HS-5 (cell line): Measurements from ENCODE around the gene OSBPL10.

Source experiments
- DNase-seq: peaks from one replicate; pipeline ENCODE4 v3.0.0-alpha.2; 2012; ENCODE audit warnings: low read depth

OSBPL10 gene

GRCh38 chr3:31922962-31923361 is 58.1 kb downstream of the OSBPL10 start:
- DNase-seq = no peak

- DNase-seq = no peak
Observed at GRCh38 chr3:31921837-31922236, 59.2 kb downstream of the OSBPL10 start.

GRCh38 chr3:31920310-31920709 is 60.8 kb downstream of the OSBPL10 start:
- DNase-seq = no peak

GRCh38 chr3:31919528-31919927 is 61.5 kb downstream of the OSBPL10 start:
- no peak for DNase-seq

GRCh38 chr3:31918179-31919150 is 62.6 kb downstream of the OSBPL10 start:
- no peak for DNase-seq

GRCh38 chr3:31917303-31918005 is 63.6 kb downstream of the OSBPL10 start:
- DNase-seq = no peak

GRCh38 chr3:31911643-31912042 is 69.4 kb downstream of the OSBPL10 start:
- no peak for DNase-seq

- no peak for DNase-seq
Observed at GRCh38 chr3:31911124-31911523, 69.9 kb downstream of the OSBPL10 start.

- no peak for DNase-seq
Observed at GRCh38 chr3:31909455-31909854, 71.6 kb downstream of the OSBPL10 start.

- no peak for DNase-seq
Observed at GRCh38 chr3:31908391-31909097, 72.5 kb downstream of the OSBPL10 start.

GRCh38 chr3:31906182-31906581 is 74.9 kb downstream of the OSBPL10 start:
- no peak for DNase-seq

GRCh38 chr3:31903686-31904431 is 77.2 kb downstream of the OSBPL10 start:
- DNase-seq = no peak

GRCh38 chr3:31900583-31900982 is 80.5 kb downstream of the OSBPL10 start:
- DNase-seq = no peak

GRCh38 chr3:31896648-31897433 is 84.2 kb downstream of the OSBPL10 start:
- DNase-seq = no peak

GRCh38 chr3:31896026-31896425 is 85.0 kb downstream of the OSBPL10 start:
- no peak for DNase-seq

GRCh38 chr3:31895471-31895870 is 85.6 kb downstream of the OSBPL10 start:
- peak; percentile 5 for DNase-seq

GRCh38 chr3:31892916-31893573 is 88.0 kb downstream of the OSBPL10 start:
- no peak for DNase-seq

- no peak for DNase-seq
Observed at GRCh38 chr3:31892500-31892899, 88.6 kb downstream of the OSBPL10 start.

- no peak for DNase-seq
Observed at GRCh38 chr3:31891876-31892455, 89.1 kb downstream of the OSBPL10 start.
